Activated CD4-positive, alpha-beta T cell treated with anti-CD3 and anti-CD28 coated beads, Interleukin-2, amount 50 U/mL, for 48 hours (primary cell): ENCODE results near the gene C14orf180.

Experiments used
- DNase-seq, 2 experiments: peaks; one replicate each; pipeline ENCODE4 v3.0.0-alpha.2; 2020

Gene C14orf180

GRCh38 chr14:104561632-104562495 lies 17.7 kb upstream of the C14orf180 start:
- DNase-seq: no peak

- no peak for DNase-seq
These were observed 17.0 kb upstream of the C14orf180 start for GRCh38 chr14:104562606-104563005.

GRCh38 chr14:104563191-104563741 lies 16.3 kb upstream of the C14orf180 start:
- no peak for DNase-seq

GRCh38 chr14:104563742-104564615 lies 15.6 kb upstream of the C14orf180 start:
- peak; percentile 73 to 77 for DNase-seq

GRCh38 chr14:104564744-104565679 lies 14.6 kb upstream of the C14orf180 start:
- DNase-seq: no peak

GRCh38 chr14:104567141-104567956 lies 12.2 kb upstream of the C14orf180 start:
- no peak for DNase-seq

GRCh38 chr14:104567957-104568225 lies 11.7 kb upstream of the C14orf180 start:
- DNase-seq: no peak

GRCh38 chr14:104568620-104569019 lies 10.9 kb upstream of the C14orf180 start:
- DNase-seq: no peak

- DNase-seq: no peak
These were observed 10.1 kb upstream of the C14orf180 start for GRCh38 chr14:104569435-104569834.

- DNase-seq: no peak
These were observed 8.3 kb upstream of the C14orf180 start for GRCh38 chr14:104571246-104571645.

- no peak for DNase-seq
These were observed 7.4 kb upstream of the C14orf180 start for GRCh38 chr14:104572024-104572626.

- no peak for DNase-seq
These were observed 6.9 kb upstream of the C14orf180 start for GRCh38 chr14:104572668-104573067.

GRCh38 chr14:104573930-104574329 lies 5.6 kb upstream of the C14orf180 start:
- no peak for DNase-seq

GRCh38 chr14:104574536-104574935 lies 5.0 kb upstream of the C14orf180 start:
- no peak for DNase-seq

GRCh38 chr14:104574978-104575583 lies 4.5 kb upstream of the C14orf180 start:
- no peak for DNase-seq

GRCh38 chr14:104576232-104576969 lies 3.2 kb upstream of the C14orf180 start:
- no peak for DNase-seq

GRCh38 chr14:104576970-104577332 lies 2.6 kb upstream of the C14orf180 start:
- DNase-seq: no peak

GRCh38 chr14:104577426-104577825 lies 2.1 kb upstream of the C14orf180 start:
- DNase-seq: no peak

GRCh38 chr14:104577847-104578301 lies 1.7 kb upstream of the C14orf180 start:
- no peak for DNase-seq

GRCh38 chr14:104578321-104578720 lies 1.2 kb upstream of the C14orf180 start:
- DNase-seq: no peak
